HG03432 (cell line): ENCODE data around the gene TCL1B.
A peak's percentile ranks its signal among the peaks of the same experiment; 100 is the strongest.
"Not testable (repeated sequence)": the region's sequence is repeated elsewhere in the genome, so short reads cannot be mapped to it uniquely, and the experiment has no call there.

Experiments used
- ATAC-seq: cut with Tn5 transposase; IDR thresholded peaks from one replicate; pipeline ENCODE4 v1.9.1; 2021; ENCODE audit warnings: mild to moderate bottlenecking, moderate library complexity; ENCODE audit not compliant: unreplicated experiment

The TCL1B gene, protein sequence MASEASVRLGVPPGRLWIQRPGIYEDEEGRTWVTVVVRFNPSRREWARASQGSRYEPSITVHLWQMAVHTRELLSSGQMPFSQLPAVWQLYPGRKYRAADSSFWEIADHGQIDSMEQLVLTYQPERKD

DNA sequence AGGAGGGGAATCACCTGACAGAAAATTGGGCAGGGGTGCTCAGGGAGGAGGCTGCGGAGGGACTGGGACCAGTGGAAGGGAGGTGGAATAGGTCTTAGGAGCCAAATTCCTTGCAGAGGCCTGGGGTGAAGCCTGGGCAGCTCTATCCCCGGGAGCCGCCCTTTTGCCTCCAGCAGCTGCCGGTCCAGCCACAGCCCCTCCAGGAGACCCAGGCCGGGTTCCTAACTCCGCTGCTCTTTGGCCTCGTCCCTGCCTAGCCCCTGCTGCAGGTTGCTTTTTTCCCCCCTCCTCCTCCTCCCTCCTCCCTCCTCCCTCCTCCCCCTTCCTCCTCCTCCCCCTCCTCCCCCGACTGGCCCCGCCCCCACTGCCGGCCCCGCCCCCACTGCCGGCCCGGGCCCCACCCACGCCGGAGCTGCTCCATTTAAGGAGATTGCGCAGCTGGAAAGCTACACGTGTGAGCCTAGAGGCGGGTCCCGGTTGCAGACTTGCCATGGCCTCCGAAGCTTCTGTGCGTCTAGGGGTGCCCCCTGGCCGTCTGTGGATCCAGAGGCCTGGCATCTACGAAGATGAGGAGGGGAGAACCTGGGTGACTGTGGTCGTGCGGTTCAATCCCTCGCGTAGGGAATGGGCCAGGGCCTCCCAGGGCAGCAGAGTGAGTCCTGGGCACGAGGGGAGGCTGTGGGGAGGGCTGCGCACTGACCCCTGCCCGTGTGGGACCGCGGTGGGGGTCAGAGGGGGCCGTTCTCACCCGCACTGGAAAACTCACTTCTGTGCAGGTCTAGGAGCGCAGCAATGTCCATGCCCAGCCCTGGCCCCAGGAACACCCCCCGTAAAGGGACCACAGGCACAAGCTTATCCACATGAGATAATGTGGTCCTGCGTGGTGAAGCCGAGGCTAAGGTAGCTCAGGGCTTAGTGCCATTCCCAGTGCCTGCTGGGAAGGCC is at the start of gene TCL1B:
Gene TCL1B, plus strand, starts transcription at position 449 of the 945 bp plus-strand sequence. Its CDS starts 42 bp downstream, at position 491.
- no peak for ATAC-seq

DNA sequence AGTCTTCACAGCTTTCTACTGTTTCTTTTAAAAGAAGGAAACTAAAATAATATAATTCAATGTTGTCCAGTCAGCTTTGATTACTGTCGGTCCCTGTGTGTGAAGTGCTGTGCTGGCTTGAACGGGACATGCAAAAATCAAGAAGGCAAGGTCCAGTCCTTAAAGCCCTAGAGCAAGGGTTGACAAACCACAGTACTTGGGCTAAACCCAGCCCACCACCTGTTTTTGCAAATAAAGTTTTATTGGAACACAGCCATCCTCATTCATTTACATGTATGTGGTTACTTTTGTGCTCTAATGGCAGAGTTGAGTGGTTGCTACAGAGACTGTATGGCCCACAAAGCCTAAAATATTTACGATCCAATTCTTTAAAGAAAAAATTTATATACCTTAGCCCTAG is 41.2 kb upstream of the TCL1B start:
- no peak for ATAC-seq

- no peak for ATAC-seq
Observed at GRCh38 chr14:95645389-95645996, 40.7 kb upstream of the TCL1B start.

DNA sequence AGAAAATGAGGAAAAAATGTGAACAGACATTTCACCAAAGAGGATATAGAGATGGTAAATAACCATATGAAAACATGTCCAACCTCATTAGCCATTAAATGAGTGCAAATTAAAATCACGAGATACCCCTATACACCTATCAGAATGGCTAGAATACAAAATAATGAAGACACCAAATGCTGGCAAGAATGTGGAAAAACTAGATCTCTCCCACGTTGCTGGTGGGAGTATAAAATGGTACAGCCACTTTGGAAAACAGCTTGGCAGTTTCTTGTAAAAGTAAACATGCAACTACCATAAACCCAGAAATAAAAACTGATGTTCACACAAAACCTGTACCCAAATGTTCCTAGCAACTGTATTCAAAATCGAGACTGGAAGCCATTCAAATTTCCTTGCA is 38.3 kb upstream of the TCL1B start:
- ATAC-seq = no peak

DNA sequence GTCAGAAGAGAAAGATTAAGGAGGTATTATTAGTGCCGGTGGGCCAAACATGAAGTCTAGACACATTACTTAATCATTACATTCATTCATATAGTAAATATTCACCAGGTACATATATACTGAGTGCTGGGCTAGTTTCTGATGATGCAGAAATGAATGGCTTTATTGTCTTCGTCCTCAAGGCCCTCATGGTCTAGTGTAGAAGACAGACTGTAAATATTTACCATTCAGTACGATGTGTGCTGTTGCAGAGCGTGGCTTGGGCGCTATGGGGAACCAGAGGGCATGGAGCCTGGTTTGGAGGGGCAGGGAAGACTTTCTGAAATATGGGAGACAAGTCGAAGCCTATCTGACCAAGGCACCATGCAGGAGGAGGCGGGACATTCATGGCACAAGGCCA is 37.0 kb upstream of the TCL1B start:
- no peak for ATAC-seq

DNA sequence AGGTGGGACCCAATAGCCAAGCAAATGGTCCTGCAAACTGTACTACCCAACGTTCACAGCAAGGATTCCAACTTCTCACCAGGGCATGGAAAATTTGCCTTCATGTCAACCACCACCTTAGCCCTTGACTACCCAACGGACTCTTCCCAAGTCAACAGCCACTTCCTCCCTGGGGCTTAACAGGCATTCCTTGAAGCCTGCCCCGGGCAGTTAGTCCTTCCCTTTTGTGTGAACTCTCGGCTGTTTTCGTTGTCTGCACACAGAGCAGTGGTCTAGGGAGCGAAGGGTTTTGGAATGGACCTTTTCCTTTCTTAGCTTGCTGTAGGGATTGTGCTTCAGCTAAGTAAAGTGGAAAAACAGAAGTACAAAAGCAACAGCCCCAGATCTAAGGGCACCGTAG is 35.2 kb upstream of the TCL1B start:
- no peak for ATAC-seq

DNA sequence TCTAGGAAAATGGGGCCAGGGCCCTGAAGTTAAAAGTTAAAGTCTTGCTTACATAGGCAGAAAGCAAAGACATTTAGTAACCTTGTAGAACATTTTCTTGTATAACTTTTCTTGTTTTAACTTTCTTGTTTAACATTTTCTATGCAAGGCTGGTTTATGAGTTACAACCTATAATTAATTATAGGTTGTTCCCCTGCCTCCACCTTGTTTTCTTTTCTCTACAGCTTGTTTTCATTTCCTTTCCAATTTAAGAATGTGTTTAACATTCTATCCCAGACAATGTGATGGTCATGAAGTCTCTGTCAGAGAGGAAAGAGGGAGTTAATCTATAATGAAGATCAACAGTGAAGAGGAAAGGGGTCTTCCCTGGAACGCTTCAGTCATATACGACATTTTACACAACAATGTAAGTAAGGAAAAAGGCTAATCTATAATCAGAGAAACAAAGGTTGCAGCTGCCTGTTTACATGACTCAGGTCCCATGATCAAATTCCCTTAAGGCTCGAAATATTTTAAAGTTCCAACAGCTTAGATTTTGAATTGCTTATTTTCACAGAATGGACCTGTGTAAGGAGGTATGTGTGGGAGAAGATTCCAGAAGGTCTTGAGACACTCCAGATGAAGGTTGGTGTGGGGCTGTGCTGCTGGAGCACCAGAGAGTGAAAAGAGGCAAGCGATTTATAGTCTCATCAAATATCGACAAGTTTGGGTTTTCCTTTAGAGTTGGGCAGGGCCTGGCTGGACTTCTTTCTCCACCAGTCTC is 34.2 kb upstream of the TCL1B start:
- ATAC-seq = no peak

- ATAC-seq = no peak
Observed at GRCh38 chr14:95652690-95653089, 33.5 kb upstream of the TCL1B start.

- no peak for ATAC-seq
Observed at GRCh38 chr14:95655461-95655860, 30.8 kb upstream of the TCL1B start.

GRCh38 chr14:95656634-95657033 is 29.6 kb upstream of the TCL1B start:
- no peak for ATAC-seq

GRCh38 chr14:95657454-95657853 is 28.8 kb upstream of the TCL1B start:
- no peak for ATAC-seq

DNA sequence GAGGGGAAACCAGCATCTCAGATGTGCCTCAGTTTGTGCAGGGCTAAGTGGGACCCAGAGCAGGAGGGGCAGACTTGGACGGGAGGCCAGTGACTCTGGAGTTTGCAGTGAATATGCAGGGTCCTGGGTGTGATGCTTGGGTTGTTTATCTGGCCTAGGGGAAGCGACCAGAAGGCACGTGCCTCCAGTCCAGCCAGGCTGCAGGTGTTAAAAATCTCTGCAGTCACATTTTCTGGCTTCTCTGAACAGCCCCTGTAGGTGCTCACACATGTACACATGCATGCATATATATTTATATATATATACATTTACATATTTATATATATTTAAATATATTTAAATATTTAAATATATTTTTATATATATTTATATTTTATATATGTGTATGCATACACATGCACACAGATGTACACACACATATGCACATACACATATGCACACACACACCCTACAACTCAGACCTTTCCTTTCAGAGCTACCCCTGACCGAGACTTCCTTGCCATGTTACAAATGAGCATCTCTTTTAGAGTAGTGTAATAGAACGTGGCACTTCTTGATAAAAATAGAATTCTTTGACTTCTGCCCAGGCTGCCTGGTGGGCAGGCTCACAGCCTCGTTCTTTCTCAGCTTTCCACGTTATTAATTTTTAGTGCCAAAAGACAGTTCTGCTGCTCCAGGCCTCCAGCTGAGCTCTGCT is 26.8 kb upstream of the TCL1B start:
- ATAC-seq = no peak

GRCh38 chr14:95659990-95660385 is 26.2 kb upstream of the TCL1B start:
- no peak for ATAC-seq

- ATAC-seq = no peak
Observed at GRCh38 chr14:95660651-95661515, 25.3 kb upstream of the TCL1B start.

DNA sequence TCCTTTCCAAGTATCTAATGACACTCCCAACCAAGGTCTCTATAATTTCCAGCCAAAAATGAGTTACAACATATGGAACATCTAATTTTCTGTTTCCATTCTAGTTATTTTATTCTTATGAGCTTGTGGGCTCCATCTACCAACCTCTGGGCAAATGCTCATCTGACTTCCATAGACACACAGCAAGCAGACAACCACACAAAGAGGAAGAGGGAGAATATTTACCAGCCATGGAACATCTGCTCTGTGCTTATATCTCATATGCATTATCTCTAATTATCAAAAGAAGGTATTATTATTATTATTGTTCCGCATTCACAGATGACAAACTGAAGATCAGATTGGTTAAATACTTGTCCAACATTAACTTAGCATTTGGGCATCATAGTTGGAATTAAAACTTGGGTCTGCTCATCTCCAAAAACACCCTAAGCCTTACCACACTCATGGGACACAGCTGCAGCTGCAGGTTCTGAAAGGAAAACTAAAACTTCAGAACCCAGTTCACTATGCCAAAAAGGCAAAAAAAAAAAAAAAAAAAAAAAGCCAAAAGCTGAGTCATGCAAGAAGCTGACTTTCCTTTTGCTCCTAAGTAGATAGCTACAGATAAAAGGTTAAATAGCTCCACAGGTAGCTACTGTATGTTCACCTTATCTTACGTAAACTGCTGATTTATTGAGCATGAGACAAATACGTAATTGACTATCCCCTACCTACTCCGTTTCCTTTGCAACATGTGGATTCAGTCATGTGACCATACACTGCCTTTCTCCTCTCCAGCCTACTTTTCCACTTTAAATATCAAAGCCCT is 23.6 kb upstream of the TCL1B start:
- peak; percentile 39 for ATAC-seq

DNA sequence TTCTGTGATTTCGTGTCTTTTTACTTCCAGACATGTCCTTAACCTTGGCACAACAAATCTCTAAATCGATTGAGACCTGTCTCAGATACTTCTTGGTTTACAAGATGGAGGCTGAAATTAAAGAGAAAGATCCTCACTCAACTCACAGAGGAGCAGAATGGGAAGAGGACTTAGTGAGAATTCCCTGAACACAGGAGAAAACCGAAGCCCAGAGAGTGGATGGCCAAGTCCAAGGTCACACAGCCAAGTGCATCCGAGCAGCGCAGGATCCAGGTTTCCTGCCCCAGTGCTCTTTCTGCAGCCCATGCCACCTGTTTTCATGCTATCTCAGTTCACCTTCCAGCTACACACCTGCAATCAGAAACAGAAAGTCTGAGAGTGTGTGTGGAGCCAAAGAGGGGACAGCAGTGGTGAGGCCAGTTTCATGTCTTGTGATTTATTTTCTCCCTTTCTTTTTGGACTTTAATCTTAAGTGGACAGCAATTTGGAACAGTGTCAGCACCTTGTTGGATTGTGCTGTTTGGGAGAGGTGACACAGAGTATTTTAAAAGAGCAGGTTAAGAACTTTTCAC is 22.9 kb upstream of the TCL1B start:
- peak; percentile 18 for ATAC-seq

GRCh38 chr14:95664066-95664465 is 22.2 kb upstream of the TCL1B start:
- no peak for ATAC-seq

DNA sequence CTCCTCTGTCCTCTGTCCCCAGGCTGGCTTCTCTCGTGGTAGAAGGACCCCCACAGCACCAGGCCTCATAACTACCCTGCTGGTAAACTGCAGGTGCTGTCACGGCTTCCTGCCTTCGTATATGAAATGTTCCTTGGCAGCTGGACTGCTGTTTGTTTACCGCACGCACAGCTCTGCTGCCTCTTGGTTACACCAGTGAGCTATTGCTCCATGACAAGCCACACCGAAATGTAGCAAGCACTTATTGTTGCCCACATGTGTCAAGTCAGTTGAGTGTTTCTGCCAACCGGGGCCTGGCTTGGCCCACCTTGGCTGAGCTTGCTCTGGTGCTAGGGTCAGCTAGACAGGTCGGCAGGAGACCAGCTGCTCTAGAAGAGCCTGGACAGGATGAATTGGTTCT is 21.7 kb upstream of the TCL1B start:
- no peak for ATAC-seq

GRCh38 chr14:95665530-95665929 is 20.7 kb upstream of the TCL1B start:
- ATAC-seq = not testable (repeated sequence)
